ENCODE data around the gene MTMR11.

The MTMR11 gene

DNA sequence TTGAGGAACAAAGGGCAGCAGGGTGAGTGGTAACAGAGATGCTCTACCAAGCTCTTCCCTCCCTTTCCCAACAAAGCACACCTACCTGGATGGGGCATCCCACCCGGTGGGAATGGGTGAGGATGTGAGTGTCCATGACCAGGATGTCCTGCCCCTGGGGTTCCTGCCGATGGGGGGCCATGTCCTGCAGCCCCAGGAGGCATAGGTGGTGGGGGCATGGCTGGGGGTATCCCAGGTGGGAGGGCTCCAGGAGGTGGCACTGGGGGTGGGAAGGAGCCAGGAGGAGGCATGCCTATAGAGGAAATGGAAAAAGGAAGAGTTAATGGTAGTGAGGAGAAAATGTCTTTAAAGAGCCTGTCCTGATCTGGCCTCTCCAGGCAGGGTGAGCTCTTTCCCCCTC lies 10.9 kb downstream of the MTMR11 start:
- no peak for DNase-seq (ENCODE audit: low spot score)
- in situ Hi-C loops (cut with MboI; ENCODE audit: low pct_unique_long_range_greater_than_20kb, low sequenced_read_pairs, unreplicated experiment) = no loop called here
- TF ChIP-seq CTCF (IDR thresholded peaks at IDR 0.05; ENCODE audit: extremely low read depth, insufficient read depth, missing control alignments) = no peak

DNA sequence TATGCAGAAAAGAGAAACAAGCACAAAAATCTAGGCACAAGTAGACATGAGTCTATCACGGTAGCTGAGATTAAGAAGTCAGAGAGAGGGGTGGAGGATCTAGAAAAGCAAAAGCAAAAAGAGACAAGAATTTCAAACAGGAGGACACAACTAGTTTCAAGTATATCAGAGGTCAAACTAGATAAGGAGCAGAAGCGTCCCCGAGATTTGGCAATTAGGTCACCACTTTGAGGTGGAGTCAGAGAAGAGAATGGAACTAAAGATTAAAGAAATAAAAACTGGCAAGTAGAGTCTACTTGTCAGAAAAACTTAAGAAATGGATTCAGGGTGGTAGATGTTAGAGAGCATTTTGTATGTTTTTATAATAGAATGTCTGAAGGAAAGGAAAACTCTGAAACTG lies 11.3 kb downstream of the MTMR11 start:
- no peak for DNase-seq (ENCODE audit: low spot score)
- no peak for TF ChIP-seq CTCF (IDR thresholded peaks at IDR 0.05; ENCODE audit: extremely low read depth, insufficient read depth, missing control alignments)
- in situ Hi-C loops (cut with MboI; ENCODE audit: low pct_unique_long_range_greater_than_20kb, low sequenced_read_pairs, unreplicated experiment) = no loop called here

DNA sequence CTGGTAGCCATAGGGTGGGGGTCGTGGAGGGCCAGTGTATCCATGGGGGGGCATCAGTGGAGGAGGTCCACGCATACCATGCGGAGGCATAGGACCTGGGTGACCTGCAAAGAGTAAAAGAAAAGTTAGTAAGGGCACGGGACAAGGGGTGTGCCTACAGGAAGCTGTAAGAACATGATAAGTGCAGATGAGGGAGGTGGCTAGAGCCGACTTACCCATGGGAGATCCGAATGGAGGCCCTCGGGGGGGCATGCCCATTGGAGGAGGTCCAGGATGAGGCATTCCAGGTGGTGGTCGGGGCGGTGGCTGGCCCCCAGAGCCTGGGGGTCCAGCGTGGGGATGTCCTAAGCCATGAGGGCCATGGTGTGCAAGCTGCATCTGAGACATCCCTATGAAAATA lies 13.1 kb downstream of the MTMR11 start:
- in situ Hi-C loops (cut with MboI; ENCODE audit: low pct_unique_long_range_greater_than_20kb, low sequenced_read_pairs, unreplicated experiment) = no loop called here
- TF ChIP-seq CTCF (IDR thresholded peaks at IDR 0.05; ENCODE audit: extremely low read depth, insufficient read depth, missing control alignments) = no peak
- DNase-seq (ENCODE audit: low spot score) = no peak

DNA sequence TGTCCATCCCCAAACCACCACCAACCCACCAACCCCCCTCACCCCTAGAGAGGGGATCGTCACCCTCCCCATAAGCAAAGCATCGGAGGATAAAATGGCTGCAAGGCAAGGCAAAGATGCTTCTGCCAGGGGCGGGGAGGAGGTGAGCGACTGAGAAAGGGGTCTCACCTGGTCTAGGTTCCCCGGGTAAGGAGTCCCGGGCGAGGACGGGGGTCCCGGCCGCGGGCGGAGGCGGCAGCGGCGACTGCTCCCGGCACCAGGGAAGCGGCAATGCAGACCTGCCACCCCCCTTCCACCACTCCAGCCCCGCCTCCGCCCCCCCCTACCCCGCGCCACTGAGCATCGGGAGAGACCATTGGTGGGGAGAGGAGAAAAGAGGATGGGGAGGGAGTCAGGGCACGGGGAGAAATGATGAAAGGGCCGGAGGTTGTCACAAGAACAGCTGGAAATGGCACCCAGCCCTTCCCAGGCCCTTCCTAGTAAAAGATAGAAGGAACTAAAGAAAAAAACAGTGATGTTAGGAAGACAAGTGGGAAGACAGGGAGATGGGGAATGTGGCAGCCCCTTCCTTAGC lies 19.0 kb downstream of the MTMR11 start, which contains the start of gene SV2A:
TSS of gene SV2A (minus strand) at position 274 of the 574 bp plus-strand sequence. CDS start 4,004 bp downstream, outside the sequence.
- DNase-seq (ENCODE audit: low spot score) = no peak
- in situ Hi-C loops (cut with MboI; ENCODE audit: low pct_unique_long_range_greater_than_20kb, low sequenced_read_pairs, unreplicated experiment) = no loop called here
- TF ChIP-seq CTCF (IDR thresholded peaks at IDR 0.05; ENCODE audit: extremely low read depth, insufficient read depth, missing control alignments) = no peak

DNA sequence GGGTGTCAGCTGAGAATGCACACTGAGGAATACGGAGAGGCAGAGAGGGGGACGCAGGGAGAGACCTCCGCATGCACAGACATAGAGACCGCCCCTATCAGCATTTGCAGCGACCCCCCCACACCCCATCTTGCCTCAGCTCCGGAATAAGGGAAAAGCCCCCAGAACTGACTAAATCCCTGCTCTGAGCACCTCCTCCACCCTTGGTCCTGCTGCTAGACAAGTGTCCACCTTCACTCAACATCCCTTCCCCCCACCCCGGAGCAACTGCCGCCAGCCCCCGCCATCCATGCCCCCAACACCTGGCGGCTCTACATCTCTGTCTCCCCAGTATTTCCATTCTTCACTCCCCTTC lies 19.8 kb downstream of the MTMR11 start:
- TF ChIP-seq CTCF (IDR thresholded peaks at IDR 0.05; ENCODE audit: extremely low read depth, insufficient read depth, missing control alignments) = no peak
- in situ Hi-C loops (cut with MboI; ENCODE audit: low pct_unique_long_range_greater_than_20kb, low sequenced_read_pairs, unreplicated experiment) = no loop called here
- no peak for DNase-seq (ENCODE audit: low spot score)

- in situ Hi-C loops (cut with MboI; ENCODE audit: low pct_unique_long_range_greater_than_20kb, low sequenced_read_pairs, unreplicated experiment) = no loop called here
- no peak for DNase-seq (ENCODE audit: low spot score)
- no peak for TF ChIP-seq CTCF (IDR thresholded peaks at IDR 0.05; ENCODE audit: extremely low read depth, insufficient read depth, missing control alignments)
Measured at GRCh38 chr1:149916193-149916897, 20.3 kb downstream of the MTMR11 start.

Data from GM13977 (cell line).